NCI-H187 (cell line): ENCODE data around the gene TTC28.

Experiments
- DNase-seq, 2 experiments: peaks; one replicate each; lab custom pipeline; 2025; lab: John Stamatoyannopoulos, UW

Gene TTC28

DNA sequence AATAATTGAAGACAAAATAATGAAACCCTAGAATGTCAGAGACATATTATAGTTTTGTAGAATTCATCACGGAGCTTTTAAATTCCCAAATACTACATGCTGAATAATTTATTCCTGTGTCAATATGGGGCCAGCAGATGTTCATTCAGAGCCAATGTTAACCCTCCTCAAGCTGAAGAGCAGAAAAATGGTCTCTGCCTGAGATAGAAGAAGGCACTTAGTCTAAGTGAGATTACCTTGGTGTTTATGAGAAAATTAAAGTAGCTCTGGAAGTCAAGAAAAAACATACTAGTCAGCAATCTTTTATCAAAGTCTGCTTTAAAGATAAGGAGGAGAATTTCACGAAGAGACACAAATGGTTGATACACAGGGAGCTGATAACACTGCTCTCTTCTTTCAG, 328.2 kb downstream of the TTC28 start:
- no peak for DNase-seq

DNA sequence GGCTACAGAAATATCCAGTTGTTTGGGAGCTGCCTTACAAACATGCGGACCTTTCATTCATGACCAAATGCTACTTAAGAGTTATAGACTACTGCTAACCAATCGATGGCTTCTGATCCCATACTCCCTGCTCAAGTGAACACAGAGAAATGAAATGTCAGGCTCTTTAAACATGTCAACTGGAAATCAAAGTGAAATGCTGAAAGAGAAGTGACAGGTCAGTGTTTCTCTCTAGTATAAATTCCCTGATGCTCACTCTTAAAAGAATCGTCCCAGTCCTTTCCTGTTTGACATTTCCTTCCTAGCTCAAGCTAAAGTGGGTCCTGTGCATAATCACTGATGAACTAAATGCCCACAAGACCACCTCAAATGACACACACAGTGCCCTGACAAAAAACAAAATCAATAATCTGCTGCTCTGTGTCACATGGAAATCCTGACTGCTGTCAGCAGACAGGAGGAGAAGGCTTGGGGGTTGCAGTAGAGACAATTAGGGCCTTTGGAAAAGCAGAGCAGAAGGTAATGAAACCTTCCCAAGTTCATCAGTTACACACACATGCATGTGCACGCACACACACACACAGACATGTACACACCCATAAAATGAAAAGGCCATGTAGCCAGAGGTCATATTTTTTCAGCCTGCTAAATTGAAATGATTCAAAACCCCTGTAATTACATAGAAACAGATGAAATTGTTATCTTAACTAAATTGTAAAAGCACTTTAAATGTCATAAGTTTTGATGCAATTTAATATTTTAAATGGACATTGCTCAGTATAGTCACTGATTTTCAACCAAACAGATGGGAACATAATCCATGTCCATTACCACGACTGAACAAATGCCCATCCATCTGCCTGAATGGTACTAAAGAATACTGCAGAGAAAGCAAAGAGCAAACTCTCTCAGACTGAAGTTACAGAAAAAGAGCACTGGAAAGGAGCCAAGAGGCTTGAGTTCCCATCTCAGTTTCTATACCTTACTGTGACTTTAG, 330.7 kb downstream of the TTC28 start:
- no peak for DNase-seq

DNA sequence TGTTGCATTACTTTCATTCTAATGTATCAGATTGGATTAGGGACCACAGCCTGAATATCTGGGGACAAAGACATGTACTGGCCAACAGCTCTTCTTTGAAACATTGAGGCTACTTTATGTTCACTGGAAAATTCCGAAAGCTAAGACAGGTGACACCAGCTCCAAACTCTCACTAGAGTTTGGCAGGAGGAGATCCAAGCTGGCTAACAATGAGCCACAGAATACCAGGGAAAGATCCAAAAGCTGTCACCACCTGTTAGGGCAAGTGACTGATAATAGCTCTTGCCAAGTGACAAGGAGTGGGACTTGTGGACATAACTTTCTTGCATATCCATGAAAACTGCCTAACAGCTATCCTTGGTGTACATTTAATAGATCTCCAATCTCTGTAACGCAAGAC, 333.3 kb downstream of the TTC28 start:
- DNase-seq, result no peak

DNA sequence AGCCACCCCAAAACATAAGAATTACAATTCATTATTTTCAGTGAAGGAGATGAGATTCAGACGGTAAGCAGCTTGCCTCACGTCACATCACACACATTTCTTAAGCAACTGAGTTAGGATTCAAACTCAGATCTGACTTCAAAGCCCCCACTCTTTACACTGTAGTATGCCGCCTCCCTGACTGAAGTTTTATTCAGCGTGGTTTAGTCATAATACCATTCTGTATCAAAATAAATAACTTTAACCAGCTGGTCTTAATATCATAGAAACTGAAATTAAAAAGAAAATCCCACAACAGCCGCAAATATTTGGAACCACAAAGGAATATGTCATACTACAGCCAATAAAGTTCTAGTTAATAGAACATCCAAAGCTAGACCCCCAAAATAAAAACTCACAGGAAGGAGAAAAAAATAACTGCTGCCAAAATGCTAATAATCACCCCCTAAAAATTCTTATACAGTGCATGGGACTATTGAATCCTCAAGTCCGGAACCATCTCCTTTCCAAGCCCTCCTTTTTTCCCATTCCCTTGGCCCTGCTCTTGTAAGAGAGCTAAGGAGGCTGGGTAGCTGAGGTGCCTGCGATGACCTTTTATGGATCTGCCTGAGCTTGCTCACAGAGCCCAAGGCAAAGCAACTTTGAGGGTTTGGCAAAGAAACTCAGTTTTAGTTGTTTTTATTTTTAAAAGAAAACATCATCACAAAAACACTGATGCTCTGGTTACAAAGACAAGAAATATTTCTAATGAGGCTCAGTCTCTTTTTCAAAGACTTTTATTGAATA, 334.5 kb downstream of the TTC28 start:
- DNase-seq, result no peak

DNA sequence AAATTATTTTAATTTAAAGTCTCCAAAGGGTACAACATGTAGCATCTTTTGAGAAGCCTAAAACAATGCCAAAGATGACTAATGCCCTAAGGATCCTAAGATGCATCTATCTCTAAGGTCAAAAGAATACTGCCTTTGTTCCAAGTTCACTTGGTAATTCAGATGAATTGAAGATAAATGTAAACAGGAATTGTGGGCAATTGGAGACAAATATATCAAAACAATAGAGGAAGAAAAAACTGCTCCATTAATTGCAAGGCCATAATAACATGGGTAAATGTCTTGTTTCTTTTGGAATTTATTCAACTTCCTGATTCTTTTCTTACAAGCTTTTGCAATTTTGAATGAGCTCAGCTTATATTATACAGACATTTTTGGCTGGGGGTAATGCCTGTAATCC, 338.6 kb downstream of the TTC28 start:
- no peak for DNase-seq

DNA sequence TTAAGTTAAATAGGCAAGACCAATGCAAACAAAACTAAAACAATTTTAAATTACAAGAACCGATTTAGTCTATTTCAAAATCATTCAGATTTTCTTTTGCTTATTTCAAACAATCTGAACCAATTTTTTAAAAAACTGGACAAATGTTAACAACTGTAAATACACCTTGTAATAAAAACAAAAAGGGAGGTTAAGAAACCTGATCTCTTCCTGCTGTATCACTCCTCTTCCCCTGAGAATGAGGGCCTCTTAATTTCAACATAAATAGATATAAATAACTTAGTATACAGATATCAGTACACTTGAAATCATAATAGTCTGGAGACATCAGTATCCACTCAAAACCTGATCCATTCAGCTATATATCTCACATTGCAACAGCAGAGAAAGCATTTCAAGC, 346.6 kb downstream of the TTC28 start:
- DNase-seq, result no peak

DNA sequence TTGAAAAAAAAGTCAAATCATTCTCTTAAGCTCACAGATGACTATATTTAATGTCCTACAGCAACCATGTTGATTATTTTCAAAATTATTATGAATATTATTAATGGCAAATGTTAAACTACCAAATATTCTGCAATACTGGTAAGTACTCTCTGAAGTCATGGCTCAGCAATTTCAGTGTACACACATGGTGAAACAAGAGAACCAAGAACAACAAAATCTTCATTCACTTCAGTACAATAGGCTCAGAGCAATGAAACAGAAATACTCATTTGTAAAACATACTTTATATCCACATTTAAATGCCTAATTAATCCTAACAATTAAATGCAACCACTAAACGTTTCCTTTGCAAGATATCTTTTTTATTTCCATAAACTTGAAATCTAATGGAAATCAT, 347.2 kb downstream of the TTC28 start:
- DNase-seq, result no peak

DNA sequence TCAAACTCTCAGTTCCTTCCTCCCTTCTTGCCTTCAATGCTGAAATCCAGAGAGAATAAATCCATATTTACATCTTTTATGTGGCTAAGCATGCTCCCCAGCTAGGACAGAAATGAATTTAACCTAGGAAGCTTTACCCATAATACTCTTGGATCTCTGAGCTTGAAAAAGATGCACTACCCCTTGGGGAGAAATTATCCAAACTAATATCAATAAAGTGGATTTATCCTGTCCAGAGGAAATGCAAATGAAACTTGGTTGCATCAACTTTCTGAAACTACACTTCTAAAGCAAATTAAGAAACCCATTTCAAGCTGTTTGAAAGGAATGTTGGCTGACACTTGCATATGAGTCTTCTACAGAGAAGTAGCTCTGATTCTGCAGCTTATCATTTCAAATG, 347.9 kb downstream of the TTC28 start:
- no peak for DNase-seq

DNA sequence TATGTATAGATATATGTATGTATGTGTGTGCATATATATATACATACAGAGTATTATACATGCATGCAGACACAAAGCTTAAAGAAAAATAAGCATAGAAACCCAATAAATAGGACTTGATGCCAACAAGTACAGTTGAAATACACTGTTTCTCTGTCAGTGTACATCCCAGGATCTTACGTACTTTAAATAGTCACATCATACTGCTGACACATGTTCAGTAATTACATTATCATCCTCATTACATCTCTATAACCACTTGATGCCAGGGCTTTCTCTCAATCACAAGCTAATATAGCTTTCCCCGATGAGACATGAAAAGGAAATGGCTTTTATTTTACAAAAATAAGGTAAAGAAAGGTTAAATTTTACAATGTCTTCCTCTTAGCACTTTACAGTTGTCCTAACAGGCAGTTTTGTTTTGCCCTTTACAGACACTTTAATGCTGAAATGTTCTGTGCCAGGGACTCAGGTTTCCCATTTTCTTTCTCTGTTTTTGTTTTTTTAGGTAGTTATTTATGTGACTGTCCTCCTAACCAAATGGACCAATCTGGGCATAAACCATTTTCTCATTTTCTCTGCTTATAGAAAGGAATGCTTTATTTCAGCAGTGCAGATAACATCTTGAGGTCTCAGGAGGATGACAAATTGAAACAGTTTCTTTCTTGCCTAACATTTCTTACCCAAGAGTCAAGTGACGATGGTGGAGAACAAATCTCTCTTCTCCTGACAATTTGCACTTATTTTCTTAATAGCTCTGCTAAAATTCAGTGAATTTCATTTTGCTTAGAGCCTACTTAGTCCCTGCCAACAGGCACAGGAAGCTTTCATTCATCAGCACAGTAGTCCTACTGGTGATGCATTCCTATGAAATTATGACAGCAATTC, 350.2 kb downstream of the TTC28 start:
- no peak for DNase-seq

DNA sequence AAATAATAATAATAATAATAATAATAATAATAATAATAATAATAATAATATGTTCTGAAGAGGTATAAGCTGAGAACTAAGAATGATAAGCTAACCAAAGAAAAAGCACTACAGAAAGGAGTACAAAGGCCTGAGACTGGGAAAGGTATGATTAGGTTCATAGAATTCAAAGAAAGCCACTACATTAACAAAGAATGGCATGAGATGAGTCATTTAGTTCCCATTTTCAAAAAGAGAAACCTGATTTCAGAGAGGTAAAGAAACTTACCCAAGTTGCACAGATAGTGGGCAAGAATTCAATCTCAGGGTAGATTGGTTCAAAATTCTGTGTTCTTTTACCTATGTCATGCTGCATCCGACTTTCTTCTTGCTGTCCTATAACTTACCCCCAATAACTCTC, 350.9 kb downstream of the TTC28 start:
- DNase-seq, result no peak

DNA sequence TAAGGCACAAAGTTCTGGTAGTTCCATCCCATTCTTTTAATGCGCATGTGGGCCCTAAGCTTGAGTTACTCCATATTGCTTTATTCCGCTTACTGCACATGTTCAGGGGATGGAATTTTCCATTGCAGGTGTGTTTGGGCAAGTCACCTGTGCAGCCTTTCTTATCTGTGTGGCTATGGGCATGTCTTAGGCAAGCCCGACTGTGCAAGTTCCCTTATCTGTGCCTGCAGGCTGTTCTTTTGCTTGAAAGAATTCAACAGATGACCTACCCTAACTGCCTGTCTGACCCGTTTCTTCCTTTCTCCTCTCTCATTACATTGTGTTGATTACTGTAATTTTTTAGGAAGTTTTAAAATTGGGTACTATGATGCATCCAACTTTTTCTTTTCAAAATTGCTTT, 363.6 kb downstream of the TTC28 start:
- no peak for DNase-seq

DNA sequence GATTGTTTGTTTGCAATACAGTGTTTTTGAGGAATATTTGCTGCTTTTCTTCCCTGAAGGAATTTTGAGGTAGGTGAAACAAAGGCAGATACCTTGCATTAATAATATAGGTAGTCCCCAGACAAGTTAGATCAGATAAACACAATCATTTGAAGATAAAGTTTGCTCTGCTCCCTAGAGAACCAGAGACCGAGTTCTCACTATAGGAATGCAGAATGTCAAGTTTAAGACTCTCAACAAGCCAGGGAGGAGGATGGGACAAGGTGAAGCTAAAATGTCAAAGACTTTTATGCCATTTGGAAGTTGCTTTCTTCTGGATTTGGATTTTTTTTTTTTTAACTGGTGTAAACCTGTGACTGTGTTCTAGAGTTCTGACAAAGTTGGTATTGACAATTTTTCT, 364.7 kb downstream of the TTC28 start:
- no peak for DNase-seq

DNA sequence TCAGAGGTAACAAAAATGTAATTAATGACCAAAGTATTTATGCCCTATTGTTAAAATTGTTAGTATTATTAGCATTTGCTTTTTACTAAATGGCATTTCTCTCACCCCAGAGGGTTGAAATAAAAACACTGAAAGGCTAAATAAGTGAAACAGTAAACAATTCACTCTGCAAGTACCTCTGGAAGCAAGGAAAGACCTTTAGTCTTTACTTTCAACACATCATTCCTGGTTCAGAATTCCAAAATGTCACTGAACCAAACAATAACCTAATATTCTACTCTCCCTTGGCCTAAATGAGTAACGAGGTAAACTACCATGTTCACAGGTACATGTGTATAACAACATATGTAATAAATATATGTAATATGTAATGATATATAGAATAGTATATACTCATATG, 369.3 kb downstream of the TTC28 start:
- DNase-seq, result no peak

DNA sequence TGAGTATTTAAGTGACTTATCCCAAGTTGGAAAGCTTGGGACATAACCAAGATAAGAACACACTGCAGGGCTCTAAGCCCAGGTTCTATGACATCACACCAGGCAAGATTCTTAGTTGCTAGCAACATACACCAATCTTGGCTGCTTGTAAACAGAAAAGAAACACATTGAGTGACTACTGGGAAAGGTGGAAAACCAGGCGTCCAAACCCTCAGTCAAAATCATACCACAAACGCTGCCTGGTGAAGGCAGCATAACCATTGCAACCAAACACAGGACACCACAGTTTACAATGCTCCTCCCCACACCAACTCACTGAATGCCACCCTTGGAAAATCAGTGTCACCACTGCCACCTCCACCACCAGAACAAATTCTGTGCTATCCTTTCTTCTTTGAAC, 379.9 kb downstream of the TTC28 start:
- DNase-seq, result no peak

DNA sequence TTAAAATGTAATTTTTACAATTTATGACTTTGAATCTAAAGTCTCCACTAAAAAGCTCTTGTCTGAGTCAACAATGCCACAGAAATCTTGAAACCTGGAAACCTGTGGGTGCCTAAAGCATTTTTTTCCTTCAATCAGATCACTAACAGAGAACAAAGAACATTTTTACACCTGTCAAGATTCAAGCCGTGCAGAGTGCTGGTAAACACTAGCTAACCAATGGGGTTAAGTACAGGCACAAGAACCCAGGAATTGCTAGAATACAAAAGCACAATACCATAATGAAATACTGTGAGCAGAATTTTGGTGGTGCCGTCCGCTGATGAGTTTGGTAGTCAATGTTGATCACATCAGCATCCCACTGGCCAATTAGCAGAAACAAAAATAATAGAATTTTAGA, 380.3 kb downstream of the TTC28 start:
- peak in 1 of 2 experiments; percentile 8 for DNase-seq

DNA sequence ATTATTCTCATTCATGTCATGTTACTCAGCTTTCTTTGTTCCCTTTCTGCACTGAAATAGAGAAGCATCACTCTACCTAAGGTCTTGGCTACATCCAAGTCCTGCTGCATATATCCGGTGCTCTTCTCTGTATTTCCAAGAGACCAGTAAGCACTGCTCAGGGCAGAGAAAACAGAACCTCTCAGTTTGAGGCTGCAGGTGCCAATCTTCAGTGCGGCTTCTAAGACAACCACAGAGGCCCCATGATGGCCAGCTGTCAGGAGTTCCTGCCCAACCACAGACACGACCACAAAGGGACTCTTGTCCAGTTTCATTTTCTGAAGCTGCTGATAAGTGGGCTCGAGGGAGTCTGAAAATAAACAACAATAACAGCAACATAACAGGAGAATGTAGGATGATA, 382.1 kb downstream of the TTC28 start:
- peak; percentile 8 to 9 for DNase-seq

DNA sequence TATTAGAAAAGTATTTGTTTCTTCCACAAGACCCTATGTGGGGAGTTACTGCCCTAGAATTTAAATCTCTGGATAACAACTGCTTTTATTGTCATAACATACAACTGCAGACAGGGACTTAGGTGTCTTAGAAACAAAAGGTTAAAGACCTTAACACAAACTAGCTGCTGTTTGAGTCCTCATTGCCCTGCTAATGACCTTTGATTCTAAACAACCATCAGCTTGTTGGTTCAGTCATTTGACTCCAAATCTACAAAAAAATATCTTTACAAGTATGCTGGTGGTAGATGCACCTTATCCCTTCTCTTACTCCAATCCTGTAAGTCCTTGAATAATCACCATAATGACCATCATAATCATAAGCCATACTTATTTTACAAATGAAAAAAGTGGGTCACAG, 383.2 kb downstream of the TTC28 start:
- no peak for DNase-seq

DNA sequence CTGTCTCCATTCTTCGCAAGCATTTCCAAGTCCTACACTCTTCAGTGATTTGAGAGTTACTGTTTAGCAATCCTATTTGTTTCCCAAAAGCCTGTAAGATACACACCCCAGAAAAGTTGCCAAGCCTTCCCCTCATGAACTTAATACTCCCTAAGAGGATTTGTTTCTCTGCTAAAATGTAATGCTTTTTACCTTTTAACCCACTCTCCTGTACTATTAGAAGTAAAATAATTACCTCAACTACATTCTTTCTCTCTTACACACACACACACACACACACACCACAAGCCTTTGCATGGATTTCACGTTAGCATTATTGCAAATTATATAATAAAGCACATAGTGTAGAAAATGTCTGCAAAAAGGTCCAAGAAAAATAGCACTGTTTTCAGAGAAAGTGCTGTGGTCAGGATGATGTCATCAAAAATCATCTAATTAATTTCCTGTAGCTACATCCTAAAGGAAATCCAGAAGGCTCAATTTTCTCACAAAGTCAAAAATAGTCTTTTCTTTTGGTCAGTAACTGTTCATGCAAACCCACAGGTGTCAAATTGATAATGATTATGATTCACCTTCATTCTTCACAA, 396.5 kb downstream of the TTC28 start:
- DNase-seq, result no peak

DNA sequence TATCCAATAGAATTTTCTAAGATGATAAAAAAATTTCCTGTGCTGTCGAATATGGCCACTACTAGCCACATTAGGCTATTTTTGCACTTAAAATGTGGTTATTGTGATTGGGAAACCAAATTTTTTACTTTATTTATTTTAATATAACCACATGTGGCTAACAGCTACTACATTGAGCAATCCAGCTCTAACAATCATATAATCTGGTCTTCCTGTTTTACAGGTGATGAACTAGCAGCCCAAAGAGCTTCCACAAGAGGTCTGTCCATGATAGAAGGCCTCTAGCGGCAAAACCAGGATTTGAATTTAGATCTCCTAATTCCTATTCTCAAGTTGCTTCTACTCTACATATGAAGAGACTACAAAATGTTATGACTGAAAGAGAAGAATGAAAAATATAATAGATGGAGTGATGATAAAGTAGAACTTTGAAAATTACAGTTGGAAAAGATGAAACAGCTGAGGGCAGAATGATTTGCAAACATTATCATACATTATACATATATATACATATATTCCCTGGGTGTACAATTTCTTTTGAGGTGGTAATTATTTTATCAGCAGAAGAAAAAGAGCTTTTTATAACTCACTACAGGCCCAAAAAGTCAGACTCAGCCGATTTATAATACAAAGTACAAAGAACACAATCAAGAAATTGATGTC, 397.1 kb downstream of the TTC28 start:
- DNase-seq, result no peak

DNA sequence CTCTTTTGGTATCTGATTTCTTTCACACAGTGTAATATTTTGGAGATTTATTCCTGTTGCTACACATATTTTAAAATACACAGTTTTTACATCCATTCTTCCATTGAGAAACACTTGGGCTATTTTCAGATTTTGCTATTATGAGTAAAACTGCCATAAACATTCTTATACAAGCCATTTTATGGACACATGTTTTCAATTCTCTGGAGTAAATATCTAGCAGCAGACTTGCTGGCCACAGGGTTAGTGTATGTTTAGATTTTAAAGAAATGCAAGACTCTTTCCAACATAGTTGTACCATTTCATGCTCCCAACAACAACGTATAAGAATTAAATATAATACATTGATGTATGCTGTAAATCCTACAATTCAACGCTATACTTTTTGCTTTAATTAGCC, 399.8 kb downstream of the TTC28 start:
- DNase-seq, result no peak

DNA sequence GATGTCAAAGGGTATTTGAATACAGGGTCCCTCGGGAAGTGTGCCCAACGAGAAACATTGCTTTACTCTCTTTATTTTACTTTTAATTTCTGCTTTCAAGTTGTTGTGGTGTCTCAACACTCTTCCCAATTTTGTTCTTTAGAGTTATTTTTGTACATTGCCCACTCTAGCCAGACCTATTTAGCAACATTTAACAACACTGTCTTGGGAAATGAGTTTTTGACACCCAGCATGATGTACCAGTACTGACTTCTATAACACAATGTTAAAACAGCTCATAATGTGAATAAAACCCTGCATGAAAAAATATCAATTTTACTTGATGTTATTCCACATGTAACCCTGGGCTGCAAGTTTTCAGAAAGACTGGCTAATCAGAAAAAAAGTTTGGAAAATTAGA, 410.4 kb downstream of the TTC28 start:
- no peak for DNase-seq
